ENCODE results near the gene ALPK3.

ALPK3 gene

DNA sequence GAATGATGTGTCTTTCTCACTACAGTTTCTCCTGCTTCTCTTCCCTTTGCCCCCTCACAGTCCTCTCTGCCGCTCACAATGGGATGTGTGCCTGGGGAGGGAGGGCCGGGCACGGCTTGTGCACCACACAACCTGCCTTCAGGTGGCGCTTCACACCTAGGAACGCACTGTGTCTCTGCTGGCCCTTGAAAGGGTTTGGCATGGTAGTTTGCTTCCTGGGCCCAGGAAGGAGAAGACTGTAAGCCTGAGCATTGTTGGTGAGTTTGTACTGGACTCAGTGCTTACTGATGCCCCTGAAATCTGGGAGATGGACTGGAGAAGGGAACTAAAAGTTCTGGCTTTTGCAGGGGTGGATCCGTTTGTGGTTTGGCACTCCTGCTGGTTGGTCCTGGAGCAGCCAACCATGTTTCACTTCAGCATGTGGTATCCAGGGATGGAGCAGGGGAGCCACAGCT, 9.2 kb downstream of the ALPK3 start:
- TF ChIP-seq, protein P1, sequence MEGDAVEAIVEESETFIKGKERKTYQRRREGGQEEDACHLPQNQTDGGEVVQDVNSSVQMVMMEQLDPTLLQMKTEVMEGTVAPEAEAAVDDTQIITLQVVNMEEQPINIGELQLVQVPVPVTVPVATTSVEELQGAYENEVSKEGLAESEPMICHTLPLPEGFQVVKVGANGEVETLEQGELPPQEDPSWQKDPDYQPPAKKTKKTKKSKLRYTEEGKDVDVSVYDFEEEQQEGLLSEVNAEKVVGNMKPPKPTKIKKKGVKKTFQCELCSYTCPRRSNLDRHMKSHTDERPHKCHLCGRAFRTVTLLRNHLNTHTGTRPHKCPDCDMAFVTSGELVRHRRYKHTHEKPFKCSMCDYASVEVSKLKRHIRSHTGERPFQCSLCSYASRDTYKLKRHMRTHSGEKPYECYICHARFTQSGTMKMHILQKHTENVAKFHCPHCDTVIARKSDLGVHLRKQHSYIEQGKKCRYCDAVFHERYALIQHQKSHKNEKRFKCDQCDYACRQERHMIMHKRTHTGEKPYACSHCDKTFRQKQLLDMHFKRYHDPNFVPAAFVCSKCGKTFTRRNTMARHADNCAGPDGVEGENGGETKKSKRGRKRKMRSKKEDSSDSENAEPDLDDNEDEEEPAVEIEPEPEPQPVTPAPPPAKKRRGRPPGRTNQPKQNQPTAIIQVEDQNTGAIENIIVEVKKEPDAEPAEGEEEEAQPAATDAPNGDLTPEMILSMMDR (conservative IDR thresholded peaks at IDR 0.05): peak; percentile 52
- no peak for TF ChIP-seq ZFX (IDR thresholded peaks at IDR 0.05)
- no peak overlapping the region for H3K27ac ChIP-seq

DNA sequence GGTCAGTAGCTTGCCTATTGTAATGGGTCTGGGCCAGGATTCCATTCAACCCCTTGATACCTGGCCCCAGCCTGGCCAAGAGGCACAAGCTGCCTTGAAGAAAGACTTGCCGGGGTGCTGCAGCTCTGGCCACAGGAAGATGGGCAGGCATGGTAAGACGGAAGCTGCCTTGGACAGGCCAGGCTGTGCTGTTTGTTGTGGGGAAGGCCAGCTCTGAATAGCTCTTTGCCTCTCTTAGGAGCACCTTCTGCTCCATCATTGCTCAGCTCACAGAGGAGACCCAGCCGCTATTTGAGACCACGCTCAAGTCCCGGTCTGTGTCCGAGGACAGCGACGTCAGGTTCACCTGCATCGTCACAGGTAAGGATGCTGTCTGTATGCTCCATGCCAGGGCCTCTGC, 10.1 kb downstream of the ALPK3 start:
- TF ChIP-seq ZFX (IDR thresholded peaks at IDR 0.05): no peak
- TF ChIP-seq, protein P1 (conservative IDR thresholded peaks at IDR 0.05): no peak

DNA sequence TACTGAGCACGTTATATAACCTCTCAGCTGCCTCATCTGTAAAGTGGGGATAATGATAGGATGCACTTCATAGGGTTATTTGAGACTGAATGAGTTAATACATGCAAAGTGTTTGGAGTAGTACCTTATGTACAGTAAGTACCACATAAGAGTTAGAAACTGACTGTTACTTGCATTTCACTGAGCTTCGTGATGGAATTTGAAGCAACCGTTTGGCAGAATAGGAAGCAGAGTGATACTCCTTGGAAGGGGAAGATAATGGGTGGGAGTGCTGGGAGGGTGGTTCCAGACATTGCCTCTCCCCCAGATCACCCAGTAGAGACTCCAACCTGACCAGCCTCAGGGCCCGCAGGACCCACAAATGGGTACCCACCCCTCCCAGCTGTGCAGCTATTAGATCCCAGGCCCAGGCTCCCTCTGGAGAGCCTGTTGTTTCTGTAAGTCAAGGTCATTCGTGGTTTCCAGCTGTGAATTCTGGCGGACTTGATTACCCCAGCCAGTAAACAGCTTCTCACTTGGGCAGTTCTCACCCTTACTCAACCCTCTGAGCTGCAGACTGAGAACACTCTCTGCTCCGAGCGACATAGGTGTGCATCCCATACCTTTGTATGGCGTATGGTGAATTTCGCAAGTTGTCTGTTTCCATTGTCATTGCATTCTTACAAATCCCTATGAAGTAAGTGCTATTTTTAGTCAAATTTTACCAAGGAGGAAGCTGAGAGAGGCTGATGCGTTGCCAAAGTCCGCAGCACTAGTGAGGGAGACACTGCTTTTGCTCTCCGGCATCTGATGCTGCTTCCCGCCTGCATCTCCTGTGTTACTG, 11.1 kb downstream of the ALPK3 start:
- TF ChIP-seq, protein P1 (conservative IDR thresholded peaks at IDR 0.05): no peak
- TF ChIP-seq ZFX (IDR thresholded peaks at IDR 0.05): no peak
- no peak overlapping the region for H3K27ac ChIP-seq

More for the DNA sequence above, 10.1 kb downstream of the ALPK3 start:
- no peak overlapping the region for H3K27ac ChIP-seq

DNA sequence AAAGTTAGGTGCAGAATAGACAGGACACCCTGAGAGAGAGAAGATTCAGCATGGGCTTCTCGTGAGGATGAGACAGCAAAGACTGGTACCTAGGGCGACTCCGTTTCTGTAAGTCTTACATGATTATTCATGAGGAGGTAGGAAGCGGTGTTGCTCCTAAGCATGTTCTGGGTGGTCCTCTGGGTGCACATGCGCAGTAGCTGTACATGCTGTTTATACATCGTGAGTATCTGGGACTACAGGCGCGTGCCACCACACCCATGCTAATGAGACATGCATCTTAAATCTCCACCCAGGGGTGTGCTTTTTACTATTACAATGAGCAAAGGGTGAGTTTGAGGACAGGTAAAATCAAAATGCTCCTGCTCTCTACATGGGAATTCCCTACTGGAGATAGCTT, 12.3 kb downstream of the ALPK3 start:
- no peak overlapping the region for H3K27ac ChIP-seq
- TF ChIP-seq ZFX (IDR thresholded peaks at IDR 0.05): no peak

DNA sequence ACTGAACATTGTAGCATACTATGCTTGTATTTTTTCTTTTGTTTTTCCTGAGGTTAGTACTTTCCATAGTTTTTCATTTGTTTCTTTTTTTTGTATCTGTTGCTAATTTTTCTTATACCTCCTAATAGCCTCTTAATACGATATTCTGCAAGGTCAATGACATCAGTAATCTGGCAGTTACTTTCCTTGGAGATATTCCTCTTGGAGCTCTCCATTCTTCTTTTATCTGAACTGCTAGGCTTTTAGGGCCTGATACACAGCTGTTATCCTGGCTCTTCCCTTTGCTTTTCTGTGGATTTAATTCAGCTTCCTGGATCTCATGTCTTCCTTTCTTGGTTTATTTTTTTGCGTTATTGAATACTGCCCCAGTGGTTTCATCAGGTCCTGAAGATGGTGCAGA, 12.9 kb downstream of the ALPK3 start:
- no peak for TF ChIP-seq ZFX (IDR thresholded peaks at IDR 0.05)
- TF ChIP-seq, protein P1 (conservative IDR thresholded peaks at IDR 0.05): no peak
- no peak overlapping the region for H3K27ac ChIP-seq

DNA sequence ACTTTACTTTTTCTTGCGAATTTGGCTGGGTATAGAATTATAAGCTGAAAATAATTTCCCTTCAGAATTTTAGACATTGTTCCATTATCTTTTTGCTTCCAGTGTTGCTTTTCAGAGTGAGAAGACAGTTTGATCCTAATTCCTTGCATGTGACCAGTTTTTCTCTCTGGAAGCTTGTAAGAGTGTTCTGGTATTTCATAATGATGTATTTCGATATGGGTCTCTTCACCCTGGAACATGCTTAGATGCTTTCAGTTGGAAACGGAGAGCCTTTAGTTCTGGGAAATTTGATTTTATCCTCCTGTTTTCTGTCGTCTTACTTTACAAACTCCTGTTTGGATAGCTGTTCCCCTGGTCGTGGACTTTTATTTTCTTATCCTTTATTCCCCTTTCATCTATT, 13.9 kb downstream of the ALPK3 start:
- no peak overlapping the region for H3K27ac ChIP-seq
- TF ChIP-seq, protein P1 (conservative IDR thresholded peaks at IDR 0.05): no peak
- no peak for TF ChIP-seq ZFX (IDR thresholded peaks at IDR 0.05)

DNA sequence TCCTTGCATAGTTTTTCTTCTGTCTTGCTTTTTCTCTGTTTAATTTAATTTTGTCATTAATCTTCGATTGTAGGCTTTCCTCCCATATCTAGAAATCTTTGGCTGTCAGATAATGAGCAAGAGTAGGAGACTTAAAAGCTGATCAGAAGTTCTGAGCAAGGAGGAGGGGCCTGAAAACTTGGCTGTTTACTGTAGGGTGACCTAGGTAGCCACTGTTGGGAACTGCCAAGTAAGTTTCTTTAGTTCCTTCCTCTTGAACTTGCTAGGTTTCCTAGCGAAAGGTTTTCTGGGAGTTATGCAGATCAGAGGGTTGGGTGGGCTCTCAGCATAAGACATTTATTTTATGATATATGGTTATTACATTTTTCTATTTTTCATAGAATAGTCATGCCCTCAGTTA, 14.5 kb downstream of the ALPK3 start:
- TF ChIP-seq, protein P1 (conservative IDR thresholded peaks at IDR 0.05): no peak
- TF ChIP-seq ZFX (IDR thresholded peaks at IDR 0.05): no peak
- no peak overlapping the region for H3K27ac ChIP-seq

All from C4-2B (cell line).